GM12864 (cell line): ENCODE results near the gene RASAL2.
"Not testable (repeated sequence)": the region's sequence is repeated elsewhere in the genome, so short reads cannot be mapped to it uniquely, and the experiment has no call there.

ENCODE experiments used
- DNase-seq: peaks from one replicate; pipeline ENCODE4 v3.0.0-alpha.2; 2011; ENCODE audit warnings: low read depth
- H3K4me3 ChIP-seq: 2 replicates; pipeline ENCODE4 v1.5.1; 2011; ENCODE audit warnings: mild to moderate bottlenecking, low read depth, low read length, control low read depth
- CTCF ChIP-seq: IDR thresholded peaks from 2 replicates; pipeline ENCODE4 v1.5.1; 2011; ENCODE audit warnings: low read depth, mild to moderate bottlenecking, moderate library complexity, low read length, control low read depth, inconsistent platforms; ENCODE audit errors: missing control alignments

Gene RASAL2

DNA sequence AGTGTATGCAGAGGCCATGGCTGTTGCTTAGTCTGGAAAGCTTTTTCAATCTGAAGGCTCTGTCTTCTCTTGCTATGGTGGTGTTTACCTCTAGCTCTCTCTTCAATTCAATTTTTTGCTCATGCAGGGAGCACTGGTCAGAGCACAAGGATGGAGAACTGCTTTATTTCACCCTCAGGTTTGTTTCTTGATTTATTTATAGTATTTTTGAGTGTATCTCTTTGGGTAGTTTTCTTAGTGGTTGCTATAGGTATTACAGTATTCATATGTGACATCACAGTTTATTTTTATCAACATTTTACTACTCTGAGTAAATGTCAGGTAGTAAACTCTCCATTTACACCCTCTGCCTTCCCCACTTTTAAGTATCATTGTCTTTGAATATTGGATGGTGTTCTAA lies 147.9 kb downstream of the RASAL2 start:
- peak; percentile 10 for TF ChIP-seq CTCF
- no peak overlapping the region for H3K4me3 ChIP-seq
- no peak for DNase-seq

- no peak overlapping the region for H3K4me3 ChIP-seq
- no peak for DNase-seq
- TF ChIP-seq CTCF: no peak
Measured at GRCh38 chr1:178243119-178243518, 149.2 kb downstream of the RASAL2 start.

DNA sequence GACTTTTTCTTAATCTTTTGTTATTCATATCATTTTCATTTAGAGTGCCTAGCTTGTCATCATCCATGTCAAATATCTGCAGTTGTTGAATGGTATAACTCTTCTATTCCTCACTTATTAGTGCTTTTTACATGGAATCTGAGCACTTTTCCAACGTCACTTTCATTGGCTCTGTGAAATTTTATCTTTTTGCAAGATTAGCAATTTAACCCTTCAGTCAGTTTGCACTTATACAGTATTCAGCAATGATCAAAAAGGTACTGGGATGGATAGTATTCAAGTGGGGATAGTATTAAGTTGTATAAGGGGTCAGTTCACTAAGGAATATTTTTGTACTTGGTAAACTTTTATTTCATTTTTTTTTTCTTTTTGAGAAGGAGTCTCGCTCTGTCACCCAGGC lies 150.0 kb downstream of the RASAL2 start:
- no peak for TF ChIP-seq CTCF
- H3K4me3 ChIP-seq: no peak overlapping the region
- DNase-seq: no peak

GRCh38 chr1:178248284-178248683 lies 154.4 kb downstream of the RASAL2 start:
- DNase-seq, H3K4me3 ChIP-seq: not testable (repeated sequence)

DNA sequence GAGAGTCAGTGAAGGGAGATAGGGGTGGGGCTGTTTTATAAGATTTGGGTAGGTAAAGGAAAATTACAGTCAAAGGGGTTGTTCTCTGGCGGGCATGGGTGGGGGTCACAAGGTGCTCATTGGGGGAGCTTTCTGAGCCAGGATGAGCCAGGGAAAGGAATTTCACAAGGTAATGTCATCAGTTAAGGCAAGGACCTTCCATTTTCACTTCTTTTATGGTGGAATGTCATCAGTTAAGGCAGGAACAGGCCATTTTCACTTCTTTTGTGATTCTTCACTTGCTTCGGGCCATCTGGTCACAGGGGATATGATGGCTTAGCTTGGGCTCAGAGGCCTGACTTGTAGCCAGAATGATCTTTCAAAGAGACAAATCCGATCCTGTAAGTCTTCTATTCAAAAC lies 159.7 kb downstream of the RASAL2 start:
- not testable (repeated sequence) for DNase-seq, H3K4me3 ChIP-seq

DNA sequence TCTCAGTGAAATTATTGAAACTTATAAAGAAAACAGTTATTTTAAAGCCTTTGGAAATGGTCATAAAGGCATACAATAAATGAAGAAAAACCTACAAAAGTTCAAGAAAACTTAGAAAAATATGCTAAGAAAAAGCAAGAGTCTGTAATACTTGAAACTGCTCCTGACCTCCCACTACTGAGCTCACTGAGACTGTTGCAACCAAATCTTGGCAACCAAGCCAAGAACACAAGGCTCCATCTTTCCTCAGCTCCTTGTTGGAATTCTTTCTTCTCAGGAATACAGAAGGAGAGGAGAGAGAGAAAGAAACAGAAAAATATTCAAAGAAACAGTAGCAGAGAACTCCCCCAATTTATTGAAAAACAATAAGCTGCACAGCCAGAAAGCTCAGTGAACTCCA lies 160.5 kb downstream of the RASAL2 start:
- no peak for DNase-seq
- H3K4me3 ChIP-seq: no peak overlapping the region
- TF ChIP-seq CTCF: no peak

DNA sequence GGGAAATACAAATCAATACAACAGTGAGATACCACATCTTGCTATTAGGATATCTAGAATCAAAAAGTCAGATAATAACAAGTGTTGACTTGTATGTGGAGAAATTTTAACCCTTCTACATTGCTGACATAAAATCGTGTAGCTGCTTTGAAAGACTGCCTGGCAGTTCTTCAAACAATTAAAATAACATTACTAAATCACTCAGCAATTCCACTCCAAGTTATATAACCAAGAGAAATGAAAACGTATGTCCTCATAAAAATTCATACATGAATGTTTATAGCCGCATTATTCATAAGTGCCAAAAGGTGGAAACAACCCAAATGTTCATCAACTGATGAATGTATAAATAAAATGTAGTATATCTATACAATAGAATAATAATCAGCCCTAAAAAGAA lies 164.6 kb downstream of the RASAL2 start:
- DNase-seq: no peak
- no peak for TF ChIP-seq CTCF
- H3K4me3 ChIP-seq: no peak overlapping the region

GRCh38 chr1:178262120-178262500 lies 168.2 kb downstream of the RASAL2 start:
- H3K4me3 ChIP-seq: no peak overlapping the region
- no peak for TF ChIP-seq CTCF
- DNase-seq: no peak
